Measurements from ENCODE around the gene PSMD13. TPM values are rescaled to one million over a fixed set of nuclear protein-coding genes. Genes with fewer than 3 reads are reported as not detected.
A peak's percentile ranks its signal among the peaks of the same experiment; 100 is the strongest.

The PSMD13 gene
- total and polyA plus RNA-seq, 2 of the 4 experiments (the other 2 are of a cell fraction): 177 to 217 TPM

DNA sequence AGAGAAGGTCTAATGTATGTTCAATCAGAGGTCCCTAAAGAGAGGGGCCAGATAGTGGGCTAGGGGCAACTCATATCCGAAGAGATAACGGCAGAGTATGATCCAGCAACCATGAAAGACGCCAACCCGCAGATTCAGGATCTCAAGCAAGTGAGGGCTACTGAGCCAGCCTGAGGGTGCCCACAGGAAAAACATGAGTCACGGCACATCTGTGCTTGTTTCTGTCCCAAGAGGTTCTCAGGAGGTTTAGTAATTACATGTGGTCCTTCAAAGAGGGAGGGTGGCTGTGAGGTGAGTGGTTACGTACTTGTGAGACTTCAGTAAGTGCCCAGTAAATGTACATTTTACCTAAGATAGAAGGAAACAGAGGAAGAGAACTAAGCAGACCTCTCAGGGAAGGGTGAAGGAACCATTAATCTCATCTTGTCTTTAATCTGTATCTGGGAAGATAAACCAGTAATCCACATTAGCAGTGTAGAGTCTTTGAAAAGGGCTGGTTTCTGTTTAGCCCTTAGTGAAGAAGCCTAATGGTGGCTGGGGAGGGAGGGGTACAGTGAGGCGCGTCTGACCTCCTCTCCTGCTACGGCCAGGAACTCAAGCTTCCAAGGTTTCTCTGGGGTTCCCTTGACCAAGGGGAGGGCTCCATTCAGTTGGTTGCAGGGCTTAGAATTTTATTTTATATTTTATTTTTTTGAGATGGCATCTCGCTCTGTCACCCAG is 10.9 kb upstream of the PSMD13 start:
- H3K18ac ChIP-seq (ENCODE audit: low read depth, low read length): no peak overlapping the region
- H3K79me1 ChIP-seq (ENCODE audit: low read depth in 1 of 2, low read length in 2 of 2): peaks cover 8 to 29% of the 10 kb centered on the region in 2 experiments; a peak in 3 of 4 replicates
- H4K91ac ChIP-seq (ENCODE audit: insufficient read depth, low read depth, low read length): no peak overlapping the region
- H3K14ac ChIP-seq (replicated peaks; ENCODE audit: low read depth, low read length): no peak overlapping the region
- no peak overlapping the region for H3K4ac ChIP-seq (ENCODE audit: low read depth, low read length)
- H3K9me3 ChIP-seq (ENCODE audit: control insufficient read depth, insufficient read depth, low read length): no peaks in the 10 kb centered on the region
- no peak overlapping the region for H2BK15ac ChIP-seq (ENCODE audit: low read depth, low read length)
- H2BK120ac ChIP-seq (ENCODE audit: low read depth, low read length): no peak overlapping the region
- H3K36me3 ChIP-seq (ENCODE audit: control insufficient read depth, insufficient read depth, low read length): peaks cover 9% of the 10 kb centered on the region
- dilution Hi-C loops (cut with HindIII; ENCODE audit: low sequenced_read_pairs, unreplicated experiment): no loop called here
- H3K4me2 ChIP-seq (ENCODE audit: low read depth, low read length): no peak overlapping the region
- H3K27me3 ChIP-seq (ENCODE audit: control insufficient read depth, insufficient read depth, low read length): no peaks in the 10 kb centered on the region
- no peak overlapping the region for H3K56ac ChIP-seq (ENCODE audit: extremely low read depth, insufficient read depth, low read length)
- ATAC-seq (ENCODE audit: low read depth) (no peak), DNase-seq (peak; percentile 50)
- in situ Hi-C loops (cut with MboI; ENCODE audit: low sequenced_read_pairs): loop anchor here (10.0 kb wide), 1 partner anchor 59 kb away; the partner anchor contains the start of gene PGGHG
- no peak overlapping the region; the same call in 1 of the 2 replicates for H3K23ac ChIP-seq (ENCODE audit: low read depth, low read length)
- no peak overlapping the region for H2BK20ac ChIP-seq (ENCODE audit: low read depth, low read length)
- H3K9ac ChIP-seq (ENCODE audit: low read depth, low read length): no peak overlapping the region
- H3K4me1 ChIP-seq (ENCODE audit: control insufficient read depth, insufficient read depth, low read length): peaks cover 3% of the 10 kb centered on the region; the same call in 1 of the 2 replicates
- no peak overlapping the region for H3K4me3 ChIP-seq (ENCODE audit: insufficient read depth, low read depth, low read length)
- H4K5ac ChIP-seq (ENCODE audit: low read depth, low read length): no peak overlapping the region
- no peak overlapping the region for H2AK5ac ChIP-seq (ENCODE audit: low read depth, low read length)
- POLR2A ChIA-PET (ENCODE audit: unreplicated experiment): no interaction called here
- H2BK5ac ChIP-seq (ENCODE audit: low read depth, low read length, poor library complexity, severe bottlenecking): no peak overlapping the region
- H3K27ac ChIP-seq (ENCODE audit: insufficient read depth, low read length): no peak overlapping the region
- no peak overlapping the region for H2AK9ac ChIP-seq (replicated peaks; ENCODE audit: low read depth, low read length, poor library complexity)
- BruUV-seq (replicated peaks): no TSS peak
- no peak overlapping the region for H2AFZ ChIP-seq (replicated peaks; ENCODE audit: low read length, poor library complexity)
- CTCF ChIA-PET: no interaction called here
- H4K8ac ChIP-seq (ENCODE audit: low read depth in 2 of 2, low read length in 2 of 2): no peak overlapping the region
- 100% methylated on average over 2 of the region's 10 CpGs; no CpG with 5 or more reads in 1 of the 2 experiments for WGBS, 2 experiments (ENCODE audit: extremely low coverage in 2 of 2, insufficient read length in 1 of 2)
- H3K9me1 ChIP-seq (ENCODE audit: insufficient read depth, low read length): no peaks in the 10 kb centered on the region
- intact Hi-C loops (cut with micrococcal nuclease): no loop called here
- peaks cover 3% of the 10 kb centered on the region; the same call in 1 of the 2 replicates for H4K20me1 ChIP-seq (ENCODE audit: insufficient read depth, low read length)
- TF ChIP-seq MXI1 (IDR thresholded peaks at IDR 0.05; ENCODE audit: borderline replicate concordance, low read depth, low read length): no peak
- TF ChIP-seq FOS (IDR thresholded peaks at IDR 0.05; ENCODE audit: low read depth, low read length): no peak
- TF ChIP-seq RAD21 (IDR thresholded peaks at IDR 0.05; ENCODE audit: low read length): no peak
- TF ChIP-seq RCOR1 (IDR thresholded peaks at IDR 0.05; ENCODE audit: insufficient replicate concordance, low read length): no peak
- TF ChIP-seq, protein P1, sequence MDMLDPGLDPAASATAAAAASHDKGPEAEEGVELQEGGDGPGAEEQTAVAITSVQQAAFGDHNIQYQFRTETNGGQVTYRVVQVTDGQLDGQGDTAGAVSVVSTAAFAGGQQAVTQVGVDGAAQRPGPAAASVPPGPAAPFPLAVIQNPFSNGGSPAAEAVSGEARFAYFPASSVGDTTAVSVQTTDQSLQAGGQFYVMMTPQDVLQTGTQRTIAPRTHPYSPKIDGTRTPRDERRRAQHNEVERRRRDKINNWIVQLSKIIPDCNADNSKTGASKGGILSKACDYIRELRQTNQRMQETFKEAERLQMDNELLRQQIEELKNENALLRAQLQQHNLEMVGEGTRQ (IDR thresholded peaks at IDR 0.05; ENCODE audit: low read depth, low read length): no peak
- TF ChIP-seq MAZ (IDR thresholded peaks at IDR 0.05; ENCODE audit: borderline replicate concordance, low read depth, low read length): no peak
- TF ChIP-seq SMC3 (IDR thresholded peaks at IDR 0.05; ENCODE audit: low read depth, low read length): no peak
- TF ChIP-seq RFX5 (IDR thresholded peaks at IDR 0.05; ENCODE audit: low read depth, low read length): no peak
- no peak for TF ChIP-seq CEBPB (IDR thresholded peaks at IDR 0.05; ENCODE audit: low read depth, low read length)
- no peak for TF ChIP-seq ELK1 (IDR thresholded peaks at IDR 0.05; ENCODE audit: borderline replicate concordance, low read depth, low read length)
- TF ChIP-seq, protein P2, sequence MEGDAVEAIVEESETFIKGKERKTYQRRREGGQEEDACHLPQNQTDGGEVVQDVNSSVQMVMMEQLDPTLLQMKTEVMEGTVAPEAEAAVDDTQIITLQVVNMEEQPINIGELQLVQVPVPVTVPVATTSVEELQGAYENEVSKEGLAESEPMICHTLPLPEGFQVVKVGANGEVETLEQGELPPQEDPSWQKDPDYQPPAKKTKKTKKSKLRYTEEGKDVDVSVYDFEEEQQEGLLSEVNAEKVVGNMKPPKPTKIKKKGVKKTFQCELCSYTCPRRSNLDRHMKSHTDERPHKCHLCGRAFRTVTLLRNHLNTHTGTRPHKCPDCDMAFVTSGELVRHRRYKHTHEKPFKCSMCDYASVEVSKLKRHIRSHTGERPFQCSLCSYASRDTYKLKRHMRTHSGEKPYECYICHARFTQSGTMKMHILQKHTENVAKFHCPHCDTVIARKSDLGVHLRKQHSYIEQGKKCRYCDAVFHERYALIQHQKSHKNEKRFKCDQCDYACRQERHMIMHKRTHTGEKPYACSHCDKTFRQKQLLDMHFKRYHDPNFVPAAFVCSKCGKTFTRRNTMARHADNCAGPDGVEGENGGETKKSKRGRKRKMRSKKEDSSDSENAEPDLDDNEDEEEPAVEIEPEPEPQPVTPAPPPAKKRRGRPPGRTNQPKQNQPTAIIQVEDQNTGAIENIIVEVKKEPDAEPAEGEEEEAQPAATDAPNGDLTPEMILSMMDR (conservative IDR thresholded peaks at IDR 0.05; ENCODE audit: low read depth, low read length): no peak
- TF ChIP-seq NFE2L2 (IDR thresholded peaks at IDR 0.05; ENCODE audit: low read depth, low read length): no peak
- TF ChIP-seq BHLHE40 (IDR thresholded peaks at IDR 0.05; ENCODE audit: low read depth, low read length): no peak
- no peak for TF ChIP-seq CHD1 (IDR thresholded peaks at IDR 0.05; ENCODE audit: low read depth, low read length)
- no peak for TF ChIP-seq POLR2A (IDR thresholded peaks at IDR 0.05; ENCODE audit: low read depth, low read length)
